DMS114 treated with DMSO at 0.1 percent for 48 hours (cell line): ENCODE data around the gene COL5A3.

ENCODE experiments used
- DNase-seq: peaks from one replicate; lab custom pipeline; 2025; ENCODE audit not compliant: unreplicated experiment; lab: John Stamatoyannopoulos, UW

Gene COL5A3

GRCh38 chr19:10011974-10012373 is 1.7 kb upstream of the COL5A3 start:
- DNase-seq = no peak

GRCh38 chr19:10010939-10011338 is 635 bp upstream of the COL5A3 start:
- no peak for DNase-seq

- DNase-seq = no peak
Observed at GRCh38 chr19:10009714-10010224, 535 bp downstream of the COL5A3 start.

- DNase-seq = no peak
Observed at GRCh38 chr19:10008184-10008765, 2.0 kb downstream of the COL5A3 start.

- no peak for DNase-seq
Observed at GRCh38 chr19:10007371-10008183, 2.7 kb downstream of the COL5A3 start.

- DNase-seq = no peak
Observed at GRCh38 chr19:10006752-10007323, 3.5 kb downstream of the COL5A3 start.

GRCh38 chr19:10006335-10006708 is 4.0 kb downstream of the COL5A3 start:
- DNase-seq = no peak

GRCh38 chr19:10005632-10006334 is 4.5 kb downstream of the COL5A3 start:
- DNase-seq = no peak

GRCh38 chr19:10004617-10005016 is 5.7 kb downstream of the COL5A3 start:
- DNase-seq = no peak

- DNase-seq = no peak
Observed at GRCh38 chr19:10003271-10003670, 7.0 kb downstream of the COL5A3 start.

- DNase-seq = no peak
Observed at GRCh38 chr19:10001899-10002298, 8.4 kb downstream of the COL5A3 start.

- DNase-seq = peak; percentile 51
Observed at GRCh38 chr19:10000171-10000826, 10.0 kb downstream of the COL5A3 start.

GRCh38 chr19:9996541-9996940 is 13.8 kb downstream of the COL5A3 start:
- no peak for DNase-seq

GRCh38 chr19:9995999-9996398 is 14.3 kb downstream of the COL5A3 start:
- no peak for DNase-seq

GRCh38 chr19:9995084-9995483 is 15.2 kb downstream of the COL5A3 start:
- DNase-seq = no peak

- DNase-seq = no peak
Observed at GRCh38 chr19:9991425-9992191, 18.7 kb downstream of the COL5A3 start.

- DNase-seq = no peak
Observed at GRCh38 chr19:9989504-9989903, 20.8 kb downstream of the COL5A3 start.

- DNase-seq = no peak
Observed at GRCh38 chr19:9986787-9987281, 23.5 kb downstream of the COL5A3 start.

- no peak for DNase-seq
Observed at GRCh38 chr19:9981406-9982260, 28.7 kb downstream of the COL5A3 start.
